ENCODE data around the gene ID2.

ID2 gene

GRCh38 chr2:8656160-8656641, 25.7 kb upstream of the ID2 start:
- no peak for DNase-seq (ENCODE audit: low spot score)
- TF ChIP-seq CTCF (IDR thresholded peaks at IDR 0.05; ENCODE audit: extremely low read depth, missing control alignments): no peak

- DNase-seq (ENCODE audit: low spot score): no peak
- TF ChIP-seq CTCF (IDR thresholded peaks at IDR 0.05; ENCODE audit: extremely low read depth, missing control alignments): no peak
These were observed 25.0 kb upstream of the ID2 start for GRCh38 chr2:8656811-8657210.

- TF ChIP-seq CTCF (IDR thresholded peaks at IDR 0.05; ENCODE audit: extremely low read depth, missing control alignments): no peak
- no peak for DNase-seq (ENCODE audit: low spot score)
These were observed 24.3 kb upstream of the ID2 start for GRCh38 chr2:8657423-8658062.

GRCh38 chr2:8658064-8658862, 23.6 kb upstream of the ID2 start:
- TF ChIP-seq CTCF (IDR thresholded peaks at IDR 0.05; ENCODE audit: extremely low read depth, missing control alignments): no peak
- DNase-seq (ENCODE audit: low spot score): no peak

GRCh38 chr2:8659092-8659734, 22.6 kb upstream of the ID2 start:
- no peak for TF ChIP-seq CTCF (IDR thresholded peaks at IDR 0.05; ENCODE audit: extremely low read depth, missing control alignments)
- DNase-seq (ENCODE audit: low spot score): no peak

GRCh38 chr2:8659735-8660492, 21.9 kb upstream of the ID2 start:
- TF ChIP-seq CTCF (IDR thresholded peaks at IDR 0.05; ENCODE audit: extremely low read depth, missing control alignments): no peak

More at GRCh38 chr2:8659735-8660492, 21.9 kb upstream of the ID2 start:
- no peak for DNase-seq (ENCODE audit: low spot score)

Data from GM20000 (cell line).